ENCODE data around the gene CLHC1.

The CLHC1 gene

GRCh38 chr2:55164534-55165480, 67.3 kb downstream of the CLHC1 start:
- DNase-seq (ENCODE audit: low read depth, low spot score) = no peak
- H3K9me3 ChIP-seq (ENCODE audit: insufficient read depth, low read length) = no peaks in the 10 kb centered on the region
- H3K9ac ChIP-seq (ENCODE audit: insufficient read length, low read depth) = no peak overlapping the region
- H3K36me3 ChIP-seq (ENCODE audit: insufficient read depth, insufficient read length, low read length) = no peaks in the 10 kb centered on the region
- TF ChIP-seq YY1 (IDR thresholded peaks at IDR 0.05; ENCODE audit: insufficient read depth, insufficient read length) (no peak), SUZ12 (IDR thresholded peaks at IDR 0.05; ENCODE audit: extremely low read depth, insufficient read depth, insufficient read length) (no peak), ZNF274 (IDR thresholded peaks at IDR 0.05; ENCODE audit: low read depth, low read length) (no peak)
- peaks cover 5% of the 10 kb centered on the region for H3K4me1 ChIP-seq (ENCODE audit: insufficient read depth, insufficient read length)
- H3K4me3 ChIP-seq (ENCODE audit: insufficient read length, low read depth) = no peak overlapping the region
- no peaks in the 10 kb centered on the region for H3K27me3 ChIP-seq (ENCODE audit: insufficient read depth, insufficient read length)

GRCh38 chr2:55163941-55164390, 68.1 kb downstream of the CLHC1 start:
- no peak for DNase-seq (ENCODE audit: low read depth, low spot score)
- Histone ChIP-seq H3K4me1 (ENCODE audit: insufficient read depth, insufficient read length) (peaks cover 8% of the 10 kb centered on the region), H3K9me3 (ENCODE audit: insufficient read depth, low read length) (no peaks in the 10 kb centered on the region), H3K9ac (ENCODE audit: insufficient read length, low read depth) (no peak overlapping the region), H3K4me3 (ENCODE audit: insufficient read length, low read depth) (no peak overlapping the region), H3K36me3 (ENCODE audit: insufficient read depth, insufficient read length, low read length) (no peaks in the 10 kb centered on the region), H3K27me3 (ENCODE audit: insufficient read depth, insufficient read length) (no peaks in the 10 kb centered on the region)
- no peak for TF ChIP-seq SUZ12 (IDR thresholded peaks at IDR 0.05; ENCODE audit: extremely low read depth, insufficient read depth, insufficient read length)
- no peak for TF ChIP-seq YY1 (IDR thresholded peaks at IDR 0.05; ENCODE audit: insufficient read depth, insufficient read length)
- no peak for TF ChIP-seq ZNF274 (IDR thresholded peaks at IDR 0.05; ENCODE audit: low read depth, low read length)

GRCh38 chr2:55163274-55163721, 68.8 kb downstream of the CLHC1 start:
- Histone ChIP-seq H3K36me3 (ENCODE audit: insufficient read depth, insufficient read length, low read length) (no peaks in the 10 kb centered on the region), H3K27me3 (ENCODE audit: insufficient read depth, insufficient read length) (no peaks in the 10 kb centered on the region), H3K4me3 (ENCODE audit: insufficient read length, low read depth) (no peak overlapping the region), H3K4me1 (ENCODE audit: insufficient read depth, insufficient read length) (peaks cover 8% of the 10 kb centered on the region), H3K9ac (ENCODE audit: insufficient read length, low read depth) (no peak overlapping the region), H3K9me3 (ENCODE audit: insufficient read depth, low read length) (no peaks in the 10 kb centered on the region)
- DNase-seq (ENCODE audit: low read depth, low spot score) = no peak
- TF ChIP-seq YY1 (IDR thresholded peaks at IDR 0.05; ENCODE audit: insufficient read depth, insufficient read length) (no peak), SUZ12 (IDR thresholded peaks at IDR 0.05; ENCODE audit: extremely low read depth, insufficient read depth, insufficient read length) (no peak), ZNF274 (IDR thresholded peaks at IDR 0.05; ENCODE audit: low read depth, low read length) (no peak)

GRCh38 chr2:55162284-55163006, 69.6 kb downstream of the CLHC1 start:
- no peaks in the 10 kb centered on the region for H3K9me3 ChIP-seq (ENCODE audit: insufficient read depth, low read length)

GRCh38 chr2:55161295-55162210, 70.5 kb downstream of the CLHC1 start:
- TF ChIP-seq SUZ12 (IDR thresholded peaks at IDR 0.05; ENCODE audit: extremely low read depth, insufficient read depth, insufficient read length) (no peak), ZNF274 (IDR thresholded peaks at IDR 0.05; ENCODE audit: low read depth, low read length) (no peak), YY1 (IDR thresholded peaks at IDR 0.05; ENCODE audit: insufficient read depth, insufficient read length) (no peak)
- DNase-seq (ENCODE audit: low read depth, low spot score) = no peak
- H3K4me1 ChIP-seq (ENCODE audit: insufficient read depth, insufficient read length) = peaks cover 8% of the 10 kb centered on the region
- no peaks in the 10 kb centered on the region for H3K36me3 ChIP-seq (ENCODE audit: insufficient read depth, insufficient read length, low read length)
- no peaks in the 10 kb centered on the region for H3K9me3 ChIP-seq (ENCODE audit: insufficient read depth, low read length)
- H3K27me3 ChIP-seq (ENCODE audit: insufficient read depth, insufficient read length) = no peaks in the 10 kb centered on the region
- H3K9ac ChIP-seq (ENCODE audit: insufficient read length, low read depth) = no peak overlapping the region
- H3K4me3 ChIP-seq (ENCODE audit: insufficient read length, low read depth) = no peak overlapping the region

More at GRCh38 chr2:55162284-55163006, 69.6 kb downstream of the CLHC1 start:
- no peak for DNase-seq (ENCODE audit: low read depth, low spot score)
- H3K27me3 ChIP-seq (ENCODE audit: insufficient read depth, insufficient read length) = no peaks in the 10 kb centered on the region
- H3K9ac ChIP-seq (ENCODE audit: insufficient read length, low read depth) = no peak overlapping the region
- H3K36me3 ChIP-seq (ENCODE audit: insufficient read depth, insufficient read length, low read length) = no peaks in the 10 kb centered on the region
- H3K4me1 ChIP-seq (ENCODE audit: insufficient read depth, insufficient read length) = peaks cover 8% of the 10 kb centered on the region
- no peak overlapping the region for H3K4me3 ChIP-seq (ENCODE audit: insufficient read length, low read depth)
- TF ChIP-seq SUZ12 (IDR thresholded peaks at IDR 0.05; ENCODE audit: extremely low read depth, insufficient read depth, insufficient read length) = no peak

- H3K27me3 ChIP-seq (ENCODE audit: insufficient read depth, insufficient read length) = no peaks in the 10 kb centered on the region
- TF ChIP-seq SUZ12 (IDR thresholded peaks at IDR 0.05; ENCODE audit: extremely low read depth, insufficient read depth, insufficient read length) (no peak), YY1 (IDR thresholded peaks at IDR 0.05; ENCODE audit: insufficient read depth, insufficient read length) (no peak), ZNF274 (IDR thresholded peaks at IDR 0.05; ENCODE audit: low read depth, low read length) (no peak)
- H3K9me3 ChIP-seq (ENCODE audit: insufficient read depth, low read length) = no peaks in the 10 kb centered on the region
- no peak overlapping the region for H3K4me3 ChIP-seq (ENCODE audit: insufficient read length, low read depth)
- no peak overlapping the region for H3K9ac ChIP-seq (ENCODE audit: insufficient read length, low read depth)
- no peaks in the 10 kb centered on the region for H3K36me3 ChIP-seq (ENCODE audit: insufficient read depth, insufficient read length, low read length)
- no peak for DNase-seq (ENCODE audit: low read depth, low spot score)
- peaks cover 8% of the 10 kb centered on the region for H3K4me1 ChIP-seq (ENCODE audit: insufficient read depth, insufficient read length)
Observed at GRCh38 chr2:55160422-55160821, 71.7 kb downstream of the CLHC1 start.

Data from NT2/D1 (cell line).